Epithelial cell of proximal tubule (primary cell): Measurements from ENCODE around the gene TRERF1. TPM values are rescaled to one million over a fixed set of nuclear protein-coding genes. Genes with fewer than 3 reads are reported as not detected.

Source experiments
- DNase-seq: peaks from one replicate; pipeline ENCODE4 v3.0.0-alpha.2; 2011; ENCODE audit warnings: low read depth
- H3K4me3 ChIP-seq: 2 replicates; pipeline ENCODE4 v1.5.1; 2011; ENCODE audit warnings: low read depth, mild to moderate bottlenecking, low read length
- total RNA-seq: library from RNA; depleted of rRNA; stranded (reverse); fragments of >200 nt; gene quantifications from 2 replicates; pipeline ENCODE4 v1.2.3, GENCODE V29; 2015
- TF ChIP-seq, protein P1 (sequence below): conservative IDR thresholded peaks from 2 replicates; pipeline ENCODE4 v1.5.1; 2012; ENCODE audit warnings: low read depth, mild to moderate bottlenecking, low read length

The TRERF1 gene
- total RNA-seq, 1 donor from 2014 or later, result 2.2 TPM

DNA sequence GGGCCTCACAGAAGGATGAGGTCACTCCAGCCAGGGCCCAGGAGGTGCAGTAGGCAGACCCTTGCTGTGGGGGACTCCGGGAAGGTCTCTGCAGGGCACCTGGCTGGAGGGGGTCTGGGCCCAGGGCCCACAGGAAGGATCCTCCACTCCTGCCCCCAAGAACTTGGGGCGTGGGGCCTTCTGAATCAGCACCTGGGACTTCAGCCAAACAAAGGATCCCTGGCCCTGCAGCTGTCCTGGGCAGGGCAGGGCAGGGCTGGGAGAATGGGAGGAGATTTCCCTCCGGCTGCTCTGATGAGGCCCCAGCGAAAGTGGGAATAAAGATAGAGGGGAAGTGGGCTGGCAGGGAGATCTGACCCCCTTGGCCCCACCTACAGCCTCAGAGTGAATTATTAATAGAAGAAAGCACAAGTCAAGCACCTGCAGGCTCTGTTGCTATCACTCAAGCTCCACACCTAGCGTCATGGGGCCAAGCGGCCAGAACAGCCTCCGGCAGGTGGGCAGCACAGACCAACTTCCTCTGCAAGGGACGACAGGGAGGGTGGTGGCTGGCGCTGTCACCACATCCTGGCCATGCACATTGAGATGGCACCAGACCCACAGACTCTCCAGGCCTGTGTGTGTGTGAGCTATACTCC is 172.5 kb downstream of the TRERF1 start:
- H3K4me3 ChIP-seq, result no peak overlapping the region
- DNase-seq, result no peak
- TF ChIP-seq, protein P1, sequence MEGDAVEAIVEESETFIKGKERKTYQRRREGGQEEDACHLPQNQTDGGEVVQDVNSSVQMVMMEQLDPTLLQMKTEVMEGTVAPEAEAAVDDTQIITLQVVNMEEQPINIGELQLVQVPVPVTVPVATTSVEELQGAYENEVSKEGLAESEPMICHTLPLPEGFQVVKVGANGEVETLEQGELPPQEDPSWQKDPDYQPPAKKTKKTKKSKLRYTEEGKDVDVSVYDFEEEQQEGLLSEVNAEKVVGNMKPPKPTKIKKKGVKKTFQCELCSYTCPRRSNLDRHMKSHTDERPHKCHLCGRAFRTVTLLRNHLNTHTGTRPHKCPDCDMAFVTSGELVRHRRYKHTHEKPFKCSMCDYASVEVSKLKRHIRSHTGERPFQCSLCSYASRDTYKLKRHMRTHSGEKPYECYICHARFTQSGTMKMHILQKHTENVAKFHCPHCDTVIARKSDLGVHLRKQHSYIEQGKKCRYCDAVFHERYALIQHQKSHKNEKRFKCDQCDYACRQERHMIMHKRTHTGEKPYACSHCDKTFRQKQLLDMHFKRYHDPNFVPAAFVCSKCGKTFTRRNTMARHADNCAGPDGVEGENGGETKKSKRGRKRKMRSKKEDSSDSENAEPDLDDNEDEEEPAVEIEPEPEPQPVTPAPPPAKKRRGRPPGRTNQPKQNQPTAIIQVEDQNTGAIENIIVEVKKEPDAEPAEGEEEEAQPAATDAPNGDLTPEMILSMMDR, result no peak

DNA sequence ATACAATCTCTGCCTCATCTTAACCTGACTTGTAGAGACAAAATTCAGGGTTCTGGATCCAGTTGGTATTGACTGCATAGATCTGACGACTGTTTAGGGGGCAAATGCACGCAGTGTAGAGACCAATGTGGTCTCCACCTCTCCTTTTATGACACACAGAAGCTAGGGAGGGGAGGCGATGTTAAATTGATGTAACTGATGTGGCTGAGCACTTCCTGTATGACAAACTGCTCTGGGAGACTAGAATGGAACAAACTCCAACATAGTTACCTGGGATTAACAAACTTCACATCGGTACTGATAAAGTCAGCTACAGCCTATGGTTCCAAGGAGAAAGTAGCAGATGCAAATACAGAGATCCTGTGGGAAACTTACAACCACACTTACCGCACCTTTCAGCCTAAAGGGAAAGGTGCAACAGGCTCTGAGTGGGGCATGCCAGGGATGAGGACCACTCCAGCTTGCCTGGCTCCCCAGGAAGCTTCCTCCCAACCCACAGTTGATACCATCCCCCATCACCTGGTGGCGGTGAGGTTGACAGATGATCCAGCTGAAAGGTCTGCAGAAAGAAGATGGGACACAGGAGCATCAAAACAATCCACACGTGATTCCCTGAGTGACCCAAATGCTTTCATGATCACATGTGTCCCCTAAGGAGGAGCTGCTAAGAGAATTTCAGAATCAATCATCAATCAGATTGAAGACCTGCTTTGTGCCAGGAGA is 173.4 kb downstream of the TRERF1 start:
- no peak for DNase-seq
- TF ChIP-seq, protein P1, result no peak
- H3K4me3 ChIP-seq, result no peak overlapping the region

DNA sequence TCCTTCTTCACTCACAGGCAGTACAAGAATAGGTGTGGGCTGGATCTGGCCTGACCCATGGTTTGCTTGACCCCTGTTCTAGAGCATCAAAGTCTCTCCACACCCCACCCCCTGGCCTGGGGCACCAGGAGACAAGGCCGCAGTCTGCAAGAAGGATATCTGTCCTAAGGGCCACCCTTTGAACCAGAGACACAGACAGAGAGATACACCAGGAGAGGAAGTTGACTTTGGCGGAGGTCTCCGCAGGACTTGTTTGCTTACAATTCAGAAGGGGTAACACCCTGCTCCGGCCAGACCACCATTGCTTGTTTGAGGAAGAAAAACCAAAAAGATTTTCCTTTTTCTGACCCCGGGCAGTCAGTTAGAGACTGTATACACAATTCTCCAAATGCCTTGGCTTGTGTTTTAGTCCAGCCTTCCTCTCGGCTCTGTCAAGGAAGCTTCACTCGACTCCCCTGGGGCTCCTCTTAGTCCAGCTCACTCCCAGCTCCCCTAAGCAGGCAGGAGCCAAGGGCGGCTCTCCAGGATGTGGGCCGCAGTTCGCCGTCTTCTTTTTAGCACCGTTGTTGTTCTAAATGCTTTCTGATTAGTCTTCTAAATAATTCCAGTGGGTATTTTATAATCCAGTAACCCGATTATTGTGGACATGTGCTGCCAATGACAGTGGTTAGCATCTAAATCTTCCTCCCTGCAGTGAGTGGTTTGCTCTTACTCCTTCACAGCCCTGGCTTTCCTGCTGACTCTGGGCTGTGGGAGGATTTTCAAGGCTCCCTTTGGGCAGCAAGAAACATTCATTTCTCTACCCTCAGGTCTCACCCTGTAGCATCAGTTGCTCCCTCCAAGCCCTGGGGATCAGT is 175.5 kb downstream of the TRERF1 start:
- DNase-seq, result no peak
- no peak overlapping the region for H3K4me3 ChIP-seq
- TF ChIP-seq, protein P1, result no peak

- TF ChIP-seq, protein P1, result no peak
- no peak overlapping the region for H3K4me3 ChIP-seq
- no peak for DNase-seq
These were observed 176.2 kb downstream of the TRERF1 start for GRCh38 chr6:42275376-42276033.

DNA sequence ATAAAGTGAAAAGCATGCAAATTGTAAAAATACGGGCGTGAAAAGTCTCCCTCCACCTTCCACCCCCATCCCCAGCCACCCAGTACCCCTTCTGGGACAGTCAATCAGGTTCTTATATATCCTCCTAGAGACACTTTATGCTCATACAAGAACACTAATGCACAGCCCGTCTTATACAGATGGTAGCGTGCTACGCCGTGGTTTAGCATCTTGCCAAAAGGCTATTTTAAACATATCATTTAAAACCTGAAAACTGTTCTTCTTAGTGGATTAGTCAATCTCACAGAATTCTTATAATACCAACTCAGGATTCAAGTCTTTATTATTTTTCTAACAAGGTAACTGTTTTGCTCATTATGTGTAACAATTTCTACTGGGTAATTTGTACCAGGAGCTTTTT is 176.8 kb downstream of the TRERF1 start:
- TF ChIP-seq, protein P1, result no peak
- no peak for DNase-seq
- no peak overlapping the region for H3K4me3 ChIP-seq

- TF ChIP-seq, protein P1, result no peak
- DNase-seq, result no peak
- no peak overlapping the region for H3K4me3 ChIP-seq
These were observed 179.6 kb downstream of the TRERF1 start for GRCh38 chr6:42271834-42272805.
